ENCODE data around the gene ZNF609.

- TF ChIP-seq RAD21 (conservative IDR thresholded peaks at IDR 0.05) (peak; percentile 49), CTCF (IDR thresholded peaks at IDR 0.05; ENCODE audit: poor library complexity, severe bottlenecking) (no peak), POLR2AphosphoS5 (IDR thresholded peaks at IDR 0.05) (peak; percentile 76), EP300 (conservative IDR thresholded peaks at IDR 0.05; ENCODE audit: poor library complexity, severe bottlenecking) (peak; percentile 56), EZH2 (IDR thresholded peaks at IDR 0.05; ENCODE audit: borderline replicate concordance, insufficient read depth, low read length, poor library complexity, severe bottlenecking) (no peak)
Observed at GRCh38 chr15:64507293-64507802, 47.0 kb downstream of the ZNF609 start.

All from neural cell (in vitro differentiated cells).